COLO829 (cell line): ENCODE data around the gene OCA2.

Source experiments
- DNase-seq: peaks from one replicate; pipeline ENCODE4 v3.0.0; 2012; ENCODE audit warnings: low spot score

The OCA2 gene

DNA sequence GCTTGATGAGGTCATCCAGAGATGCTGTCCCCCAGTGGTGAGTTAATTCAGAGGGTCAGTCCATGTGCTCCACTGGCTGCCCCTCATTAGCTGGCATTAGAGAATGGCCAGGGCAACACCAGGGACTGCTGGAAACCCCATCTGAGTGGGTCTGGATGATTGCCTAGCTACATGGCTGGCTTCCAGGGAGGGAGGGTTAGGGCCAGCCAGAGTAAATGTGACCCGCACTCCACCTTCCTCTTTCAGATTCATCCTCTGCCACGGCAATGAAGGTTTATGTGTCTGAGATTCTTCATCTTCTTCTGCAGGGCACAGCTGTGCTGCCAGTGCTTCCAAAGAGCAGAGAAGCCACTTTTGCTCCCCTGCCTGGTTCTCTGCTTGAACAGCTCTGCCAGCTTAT lies 391.9 kb downstream of the OCA2 start:
- DNase-seq, result no peak

GRCh38 chr15:27706300-27706699 lies 392.8 kb downstream of the OCA2 start:
- DNase-seq, result no peak

- DNase-seq, result no peak
Measured at GRCh38 chr15:27705056-27705455, 394.1 kb downstream of the OCA2 start.
